Measurements from ENCODE around the gene EFHD1. TPM values are rescaled to one million over a fixed set of nuclear protein-coding genes. Genes with fewer than 3 reads are reported as not detected.

Gene EFHD1
- total RNA-seq, 1 experiment from 2014 or later: 73.5 TPM

- no TSS peak for BruUV-seq (replicated peaks)
- intact Hi-C loops (cut with micrococcal nuclease; ENCODE audit: unreplicated experiment): no loop called here
- Histone ChIP-seq H3K4me3 (ENCODE audit: low read depth in 2 of 2, low read length in 2 of 2) (no peak overlapping the region), H3K36me3 (ENCODE audit: control insufficient read depth, insufficient read depth, low read length) (no peaks in the 10 kb centered on the region), H3K4me1 (ENCODE audit: control insufficient read depth, insufficient read depth, low read length) (peaks cover 4% of the 10 kb centered on the region; the same call in 1 of the 2 replicates), H3K27me3 (ENCODE audit: control insufficient read depth, insufficient read depth, low read length) (no peaks in the 10 kb centered on the region), H3K27ac (ENCODE audit: low read length) (no peak overlapping the region), H3K9me3 (ENCODE audit: control insufficient read depth, insufficient read depth, low read depth, low read length) (no peaks in the 10 kb centered on the region)
- CTCF ChIA-PET: interaction anchor here (0.5 kb wide), 1 partner anchor 63 kb away, joined by 3 read pairs; no protein-coding TSS in a partner anchor
- ATAC-seq (no peak), DNase-seq (ENCODE audit: low read depth, low spot score) (no peak)
- in situ Hi-C loops (cut with HindIII; ENCODE audit: low pct_unique_long_range_greater_than_20kb, low sequenced_read_pairs): no loop called here
- POLR2A ChIA-PET: no interaction called here
- TF ChIP-seq POLR2AphosphoS5 (IDR thresholded peaks at IDR 0.05; ENCODE audit: low read depth, low read length) (no peak), CTCF (IDR thresholded peaks at IDR 0.05) (no peak), TCF7L2 (IDR thresholded peaks at IDR 0.05; ENCODE audit: low read depth, low read length) (no peak), REST (IDR thresholded peaks at IDR 0.05; ENCODE audit: insufficient read depth in 1 of 2, low read depth in 2 of 2, low read length in 1 of 2) (no peak), SIN3A (IDR thresholded peaks at IDR 0.05; ENCODE audit: borderline replicate concordance, insufficient read depth, low read depth, low read length) (no peak)
Measured at GRCh38 chr2:232721261-232721660, 87.9 kb downstream of the EFHD1 start.

GRCh38 chr2:232721882-232722281, 88.5 kb downstream of the EFHD1 start:
- H3K27me3 ChIP-seq (ENCODE audit: control insufficient read depth, insufficient read depth, low read length): no peaks in the 10 kb centered on the region
- ChIA-PET CTCF (no interaction called here), POLR2A (no interaction called here)
- H3K36me3 ChIP-seq (ENCODE audit: control insufficient read depth, insufficient read depth, low read length): no peaks in the 10 kb centered on the region
- no peaks in the 10 kb centered on the region for H3K9me3 ChIP-seq (ENCODE audit: control insufficient read depth, insufficient read depth, low read depth, low read length)
- no peak overlapping the region for H3K4me3 ChIP-seq (ENCODE audit: low read depth in 2 of 2, low read length in 2 of 2)
- in situ Hi-C loops (cut with HindIII; ENCODE audit: low pct_unique_long_range_greater_than_20kb, low sequenced_read_pairs): no loop called here
- no peak for ATAC-seq
- no peak for DNase-seq (ENCODE audit: low read depth, low spot score)
- H3K4me1 ChIP-seq (ENCODE audit: control insufficient read depth, insufficient read depth, low read length): peaks cover 4% of the 10 kb centered on the region; the same call in 1 of the 2 replicates
- intact Hi-C loops (cut with micrococcal nuclease; ENCODE audit: unreplicated experiment): no loop called here
- TF ChIP-seq REST (IDR thresholded peaks at IDR 0.05; ENCODE audit: insufficient read depth in 1 of 2, low read depth in 2 of 2, low read length in 1 of 2): no peak
- no peak for TF ChIP-seq TCF7L2 (IDR thresholded peaks at IDR 0.05; ENCODE audit: low read depth, low read length)
- TF ChIP-seq SIN3A (IDR thresholded peaks at IDR 0.05; ENCODE audit: borderline replicate concordance, insufficient read depth, low read depth, low read length): no peak
- no peak for TF ChIP-seq POLR2AphosphoS5 (IDR thresholded peaks at IDR 0.05; ENCODE audit: low read depth, low read length)
- TF ChIP-seq CTCF (IDR thresholded peaks at IDR 0.05): no peak
- H3K27ac ChIP-seq (ENCODE audit: low read length): no peak overlapping the region
- BruUV-seq (replicated peaks): no TSS peak

Data from Panc1 (cell line).